GM23338 (cell line): Measurements from ENCODE around the gene CHAF1B. TPM values are rescaled to one million over a fixed set of nuclear protein-coding genes. Genes with fewer than 3 reads are reported as not detected.

Experiments used
- ATAC-seq: fragments of 200-7000 bp; cut with Tn5 transposase; 3 replicates; pipeline ENCODE4 v1.9.1; 2020
- DNase-seq: peaks from one replicate; pipeline ENCODE4 v3.0.0-alpha.2; 2015; ENCODE audit warnings: low spot score
- H2AFZ ChIP-seq: fragments of 200-600 bp; sonication (generic); 2 replicates; pipeline ENCODE4 v1.8.0; 2016; ENCODE audit warnings: antibody characterized with exemption, mild to moderate bottlenecking, moderate library complexity
- H3F3A ChIP-seq: fragments of 200-600 bp; sonication (generic); replicated peaks from 2 replicates; pipeline ENCODE4 v1.8.0; 2017; ENCODE audit warnings: antibody characterized with exemption, mixed run types, low read depth
- H3K27ac ChIP-seq: fragments of 200-600 bp; sonication (generic); 2 replicates; pipeline ENCODE4 v1.6.1; 2016; ENCODE audit warnings: low read depth
- H3K27me3 ChIP-seq: fragments of 200-600 bp; sonication (generic); 2 replicates; pipeline ENCODE4 v1.8.0; 2016; ENCODE audit warnings: mild to moderate bottlenecking, mixed run types, moderate library complexity; ENCODE audit not compliant: insufficient read depth
- H3K36me3 ChIP-seq: fragments of 200-600 bp; sonication (generic); 2 replicates; pipeline ENCODE4 v1.8.0; 2016; ENCODE audit warnings: mild to moderate bottlenecking; ENCODE audit not compliant: insufficient read depth
- H3K4me1 ChIP-seq: fragments of 200-600 bp; sonication (generic); 2 replicates; pipeline ENCODE4 v1.8.0; 2016; ENCODE audit warnings: mild to moderate bottlenecking, moderate library complexity; ENCODE audit not compliant: insufficient read depth
- H3K4me2 ChIP-seq: fragments of 200-600 bp; sonication (generic); 2 replicates; pipeline ENCODE4 v1.7.1; 2017; ENCODE audit warnings: mixed run types
- H3K4me3 ChIP-seq: fragments of 200-600 bp; sonication (generic); 2 replicates; pipeline ENCODE4 v1.6.1; 2016; ENCODE audit warnings: mixed run types
- H3K79me2 ChIP-seq: fragments of 200-600 bp; sonication (generic); replicated peaks from 2 replicates; pipeline ENCODE4 v1.8.0; 2017; ENCODE audit warnings: mild to moderate bottlenecking; ENCODE audit not compliant: insufficient read depth
- H3K9me2 ChIP-seq: fragments of 200-600 bp; sonication (generic); 2 replicates; pipeline ENCODE4 v1.8.0; 2017; ENCODE audit not compliant: insufficient read depth
- H4K20me1 ChIP-seq: fragments of 200-600 bp; sonication (generic); replicated peaks from 2 replicates; pipeline ENCODE4 v1.8.0; 2017; ENCODE audit warnings: mild to moderate bottlenecking; ENCODE audit not compliant: insufficient read depth
- H3K27ac Mint-ChIP-seq: 2 replicates; pipeline ENCODE4 v1.8.0; 2020; ENCODE audit warnings: inconsistent platforms, mild to moderate bottlenecking, moderate library complexity, mixed read lengths
- H3K27me3 Mint-ChIP-seq: 3 replicates; pipeline ENCODE4 v1.8.0; 2022; ENCODE audit warnings: low read depth, mild to moderate bottlenecking, moderate library complexity, mixed read lengths, inconsistent platforms; ENCODE audit not compliant: insufficient read depth, poor library complexity
- H3K36me3 Mint-ChIP-seq: 3 replicates; pipeline ENCODE4 v1.8.0; 2021; ENCODE audit warnings: low read depth, mild to moderate bottlenecking, inconsistent platforms, moderate library complexity, mixed read lengths
- H3K4me1 Mint-ChIP-seq: 3 replicates; pipeline ENCODE4 v1.8.0; 2020; ENCODE audit warnings: mild to moderate bottlenecking, inconsistent platforms, mixed read lengths
- H3K4me3 Mint-ChIP-seq: 3 replicates; pipeline ENCODE4 v1.8.0; 2021; ENCODE audit warnings: moderate library complexity, mild to moderate bottlenecking, inconsistent platforms, mixed read lengths
- H3K9me3 Mint-ChIP-seq: 3 replicates; pipeline ENCODE4 v1.8.0; 2020; ENCODE audit warnings: moderate library complexity, mild to moderate bottlenecking, inconsistent platforms, mixed read lengths
- CREB1 ChIP-seq: fragments of 250-450 bp; sonication (Bioruptor Pico); IDR thresholded peaks from 2 replicates; pipeline ENCODE4 v1.5.0; 2020; ENCODE audit warnings: low read depth, mild to moderate bottlenecking, moderate library complexity
- CTCF ChIP-seq, 2 experiments: fragments of 200-600 bp in 1 of 2; sonication (generic) in 1 of 2; conservative IDR thresholded peaks; 2 replicates each; pipeline versions ENCODE4 v1.5.1 to v1.6.1; 2016 to 2017; ENCODE audit warnings: antibody characterized with exemption in 2 of 2, low read depth in 2 of 2, mild to moderate bottlenecking in 2 of 2, moderate library complexity in 1 of 2
- ETS1 ChIP-seq: IDR thresholded peaks from 2 replicates; pipeline ENCODE4 v1.6.1; 2016; ENCODE audit warnings: antibody characterized with exemption
- EZH2 ChIP-seq: fragments of 200-600 bp; sonication (generic); IDR thresholded peaks from one replicate; pipeline ENCODE4 v1.8.0; 2017; ENCODE audit warnings: antibody characterized with exemption, mild to moderate bottlenecking, low read depth; ENCODE audit not compliant: unreplicated experiment
- EZH2phosphoT487 ChIP-seq: fragments of 200-600 bp; sonication (generic); IDR thresholded peaks from one replicate; pipeline ENCODE4 v1.8.1; 2018; ENCODE audit warnings: antibody characterized with exemption; ENCODE audit not compliant: unreplicated experiment
- JUNB ChIP-seq: IDR thresholded peaks from one replicate; pipeline ENCODE4 v1.6.1; 2016; ENCODE audit warnings: antibody characterized with exemption; ENCODE audit not compliant: unreplicated experiment
- NANOG ChIP-seq: IDR thresholded peaks from 2 replicates; pipeline ENCODE4 v1.6.1; 2016; ENCODE audit warnings: antibody characterized with exemption, borderline replicate concordance
- POLR2AphosphoS5 ChIP-seq: IDR thresholded peaks from 2 replicates; pipeline ENCODE4 v1.6.1; 2016; ENCODE audit warnings: antibody characterized with exemption, low read depth
- REST ChIP-seq: IDR thresholded peaks from one replicate; pipeline ENCODE4 v1.6.1; 2018; ENCODE audit warnings: antibody characterized with exemption; ENCODE audit not compliant: unreplicated experiment
- STAT1 ChIP-seq: IDR thresholded peaks from one replicate; pipeline ENCODE4 v1.6.1; 2016; ENCODE audit warnings: antibody characterized with exemption; ENCODE audit not compliant: unreplicated experiment
- ZNF114 ChIP-seq: fragments of 250-450 bp; sonication (Bioruptor Pico); IDR thresholded peaks from 2 replicates; pipeline ENCODE4 v1.5.0; 2020; ENCODE audit warnings: mild to moderate bottlenecking, moderate library complexity
- ZNF331 ChIP-seq: fragments of 250-450 bp; sonication (Bioruptor Pico); IDR thresholded peaks from 2 replicates; pipeline ENCODE4 v1.5.0; 2020; ENCODE audit warnings: low read depth, mild to moderate bottlenecking, moderate library complexity
- ZNF462 ChIP-seq: fragments of 250-450 bp; sonication (Bioruptor Pico); IDR thresholded peaks from 2 replicates; pipeline ENCODE4 v1.5.0; 2020; ENCODE audit warnings: mild to moderate bottlenecking, moderate library complexity
- polyA plus RNA-seq: library from polyadenylated mRNA; unstranded; fragments of >200 nt; fragmentation: Nextera tagmentation; extraction: Ambion mirVana; gene quantifications from 2 replicates; pipeline ENCODE4 v1.2.1, GENCODE V29; 2016
- total RNA-seq: library from RNA; depleted of rRNA; stranded (reverse); fragments of >200 nt; shearing (Covaris generic); gene quantifications from 2 replicates; pipeline ENCODE4 v1.2.3, GENCODE V29; 2014

The CHAF1B gene
- total and polyA plus RNA-seq, 2 experiments from 2014 or later, result 7.9 to 13.1 TPM

- no peak overlapping the region for H3K27ac Mint-ChIP-seq
- Histone ChIP-seq H3K4me1 (no peaks in the 10 kb centered on the region), H3K79me2 (no peaks in the 10 kb centered on the region), H2AFZ (no peak overlapping the region; the same call in 1 of the 2 replicates), H3F3A (no peaks in the 10 kb centered on the region), H3K27me3 (no peaks in the 10 kb centered on the region), H3K4me3 (no peak overlapping the region), H3K27ac (no peak overlapping the region), H3K36me3 (no peaks in the 10 kb centered on the region), H3K4me2 (no peak overlapping the region), H4K20me1 (no peaks in the 10 kb centered on the region), H3K9me2 (no peaks in the 10 kb centered on the region)
- no peaks in the 10 kb centered on the region for H3K9me3 Mint-ChIP-seq
- ATAC-seq (peak; percentile 20; the same call in 2 of the 3 replicates), DNase-seq (no peak)
- peaks cover 2% of the 10 kb centered on the region for H3K27me3 Mint-ChIP-seq
- no peak overlapping the region for H3K4me3 Mint-ChIP-seq
- peaks cover 23% of the 10 kb centered on the region for H3K4me1 Mint-ChIP-seq
- no peak for TF ChIP-seq CREB1 (CRISPR knock-in tag)
- TF ChIP-seq NANOG, result no peak
- TF ChIP-seq EZH2phosphoT487, result no peak
- no peak for TF ChIP-seq ZNF462
- TF ChIP-seq JUNB, result no peak
- TF ChIP-seq ZNF331, result no peak
- no peak for TF ChIP-seq STAT1
- no peak for TF ChIP-seq REST
- TF ChIP-seq ZNF114, result no peak
- TF ChIP-seq EZH2, result no peak
- TF ChIP-seq POLR2AphosphoS5, result no peak
- no peak for TF ChIP-seq ETS1
- TF ChIP-seq CTCF (conservative IDR thresholded peaks at IDR 0.05; ENCODE audit: low read depth in 2 of 2), result no peak
- no peaks in the 10 kb centered on the region for H3K36me3 Mint-ChIP-seq
Observed at GRCh38 chr21:36464590-36464989, 79.4 kb downstream of the CHAF1B start.
